GM12878 (cell line): ENCODE measurements around the gene NXPH1. TPM values are rescaled to one million over a fixed set of nuclear protein-coding genes. Genes with fewer than 3 reads are reported as not detected.

Experiments
- ATAC-seq: fragments of 200-7000 bp; cut with Tn5 transposase; 3 replicates; pipeline ENCODE4 v1.9.1; 2020; ENCODE audit warnings: mild to moderate bottlenecking, moderate library complexity
- BruUV-seq: library from RNA; stranded (reverse); fragments of 400-500 nt; replicated peaks from 2 replicates; lab custom pipeline; 2021; lab: Mats Ljungman, UMichigan
- CTCF ChIA-PET: fragments of 300-600 bp; sonication (Branson Sonifier 250); formaldehyde crosslinking; extraction: SDS; loops from one replicate; lab custom pipeline; 2021; ENCODE audit warnings: inconsistent platforms; lab: Yijun Ruan, JAX
- POLR2A ChIA-PET: fragments of 350-600 bp; formaldehyde crosslinking; extraction: SDS; loops from one replicate; lab custom pipeline; 2021; ENCODE audit warnings: inconsistent platforms; lab: Charles Lee
- RAD21 ChIA-PET: fragments of 300-600 bp; sonication (Branson Sonifier 250); formaldehyde crosslinking; loops from one replicate; lab custom pipeline; 2023; ENCODE audit warnings: antibody characterized with exemption; ENCODE audit not compliant: unreplicated experiment; lab: Charles Lee
- SMC1A ChIA-PET: fragments of 300-600 bp; sonication (Branson Sonifier 250); formaldehyde crosslinking; loops from one replicate; lab custom pipeline; 2023; ENCODE audit not compliant: unreplicated experiment, uncharacterized antibody; lab: Charles Lee
- DNase-seq: peaks from one replicate; pipeline ENCODE4 v3.0.0-alpha.2; 2011; ENCODE audit warnings: low read depth, low spot score
- FAIRE-seq: peaks from 3 replicates; lab custom pipeline; 2011; peaks lifted over from hg19 to GRCh38; lab: Jason Lieb, UNC
- H2AFZ ChIP-seq: 2 replicates; pipeline ENCODE4 v1.6.0; 2011; ENCODE audit warnings: low read depth, low read length, control low read depth; ENCODE audit not compliant: control insufficient read depth
- H3K27ac ChIP-seq: 2 replicates; pipeline ENCODE4 v1.5.1; 2011; ENCODE audit warnings: control low read depth; ENCODE audit not compliant: control insufficient read depth, insufficient read depth
- H3K27me3 ChIP-seq, 2 experiments: replicated peaks in 1 of 2; 2 replicates each; pipeline versions ENCODE4 v1.6.0 to v1.6.1; 2011; ENCODE audit warnings: low read length in 1 of 2; ENCODE audit not compliant: control insufficient read depth in 2 of 2, insufficient read depth in 2 of 2
- H3K36me3 ChIP-seq, 2 experiments: 2 replicates each; pipeline ENCODE4 v1.5.1; 2011; ENCODE audit warnings: low read length in 1 of 2; ENCODE audit not compliant: control insufficient read depth in 2 of 2, insufficient read depth in 2 of 2
- H3K4me1 ChIP-seq: 2 replicates; pipeline ENCODE4 v1.6.1; 2011; ENCODE audit warnings: mild to moderate bottlenecking, low read length, moderate library complexity, mixed read lengths; ENCODE audit not compliant: control insufficient read depth, insufficient read depth
- H3K4me2 ChIP-seq: 2 replicates; pipeline ENCODE4 v1.6.0; 2011; ENCODE audit warnings: control low read depth; ENCODE audit not compliant: control insufficient read depth, insufficient read depth
- H3K4me3 ChIP-seq: fragments of 200-600 bp; sonication (generic); 2 replicates; pipeline ENCODE4 v1.5.1; 2016
- H3K79me2 ChIP-seq: 2 replicates; pipeline ENCODE4 v1.6.0; 2011; ENCODE audit warnings: low read length; ENCODE audit not compliant: control insufficient read depth, insufficient read depth
- H3K9ac ChIP-seq: 2 replicates; pipeline ENCODE4 v1.8.0; 2011; ENCODE audit warnings: low read length, control low read depth, mixed read lengths; ENCODE audit not compliant: control insufficient read depth, insufficient read depth
- H3K9me3 ChIP-seq: replicated peaks from 3 replicates; pipeline ENCODE4 v1.5.1; 2011; ENCODE audit warnings: mild to moderate bottlenecking, low read length; ENCODE audit not compliant: control insufficient read depth, insufficient read depth
- H4K20me1 ChIP-seq: 2 replicates; pipeline ENCODE4 v1.6.0; 2011; ENCODE audit not compliant: control insufficient read depth, insufficient read depth
- BHLHE40 ChIP-seq, 2 experiments: fragments of 450-650 bp in 1 of 2; IDR thresholded peaks; 2 replicates each; pipeline ENCODE4 v1.6.1; 2011 to 2017; ENCODE audit warnings: low read depth in 2 of 2, borderline replicate concordance in 1 of 2, improper control_type of control experiment in 1 of 2, low read length in 1 of 2, mild to moderate bottlenecking in 1 of 2
- CBFB ChIP-seq: IDR thresholded peaks from 2 replicates; pipeline ENCODE4 v1.6.1; 2016; ENCODE audit warnings: antibody characterized with exemption, low read depth
- CREM ChIP-seq: IDR thresholded peaks from 2 replicates; pipeline ENCODE4 v1.6.1; 2014; ENCODE audit warnings: antibody characterized with exemption, low read depth
- CTCF ChIP-seq, 3 experiments: IDR thresholded peaks in 2 of 3; conservative IDR thresholded peaks in 1 of 3; 2 replicates each; pipeline ENCODE4 v1.5.1; 2011; ENCODE audit warnings: low read depth in 3 of 3, low read length in 3 of 3, mild to moderate bottlenecking in 3 of 3, control low read depth in 2 of 3, moderate library complexity in 2 of 3, inconsistent platforms in 1 of 3, mixed read lengths in 1 of 3; ENCODE audit not compliant: control insufficient read depth in 2 of 3, insufficient read depth in 1 of 3; ENCODE audit errors: extremely low read depth in 1 of 3
- E2F4 ChIP-seq: IDR thresholded peaks from 2 replicates; pipeline ENCODE4 v1.6.1; 2012; ENCODE audit warnings: low read depth, low read length, improper control_type of control experiment
- HCFC1 ChIP-seq: fragments of 150-350 bp; IDR thresholded peaks from 2 replicates; pipeline ENCODE4 v1.6.1; 2014; ENCODE audit warnings: low read length
- IKZF1 ChIP-seq: fragments of 450-650 bp; conservative IDR thresholded peaks from 2 replicates; pipeline ENCODE4 v1.6.1; 2017; ENCODE audit warnings: antibody characterized with exemption, mild to moderate bottlenecking
- JUNB ChIP-seq: IDR thresholded peaks from 2 replicates; pipeline ENCODE4 v1.6.1; 2016; ENCODE audit warnings: antibody characterized with exemption, mild to moderate bottlenecking
- KAT2A ChIP-seq: conservative IDR thresholded peaks from 2 replicates; pipeline ENCODE4 v1.6.1; 2011; ENCODE audit warnings: low read depth, low read length; ENCODE audit not compliant: control insufficient read depth
- NBN ChIP-seq: fragments of 450-650 bp; IDR thresholded peaks from 2 replicates; pipeline ENCODE4 v1.6.1; 2016
- PML ChIP-seq: IDR thresholded peaks from 2 replicates; pipeline ENCODE4 v1.6.1; 2012; ENCODE audit warnings: low read length, inconsistent platforms
- POLR2AphosphoS5 ChIP-seq: IDR thresholded peaks from 2 replicates; pipeline ENCODE4 v1.6.1; 2011; ENCODE audit warnings: mild to moderate bottlenecking, low read length, inconsistent platforms
- RFX5 ChIP-seq: IDR thresholded peaks from 2 replicates; pipeline ENCODE4 v1.6.1; 2011; ENCODE audit warnings: low read depth, low read length, improper control_type of control experiment
- SMAD5 ChIP-seq: IDR thresholded peaks from 2 replicates; pipeline ENCODE4 v1.6.1; 2016; ENCODE audit warnings: antibody characterized with exemption, low read depth
- SPI1 ChIP-seq: IDR thresholded peaks from 2 replicates; pipeline ENCODE4 v1.6.1; 2011; ENCODE audit warnings: low read depth, mild to moderate bottlenecking, low read length, moderate library complexity, borderline replicate concordance; ENCODE audit not compliant: insufficient read depth
- SRF ChIP-seq, 2 experiments: IDR thresholded peaks; 2 replicates each; pipeline ENCODE4 v1.6.1; 2011; ENCODE audit warnings: low read depth in 2 of 2, low read length in 2 of 2, mild to moderate bottlenecking in 1 of 2, moderate library complexity in 1 of 2
- TCF3 ChIP-seq: IDR thresholded peaks from 2 replicates; pipeline ENCODE4 v1.6.1; 2012; ENCODE audit warnings: low read depth, mild to moderate bottlenecking, low read length, borderline replicate concordance; ENCODE audit not compliant: insufficient read depth
- YBX1 ChIP-seq: fragments of 450-650 bp; IDR thresholded peaks from 2 replicates; pipeline ENCODE4 v1.6.1; 2016; ENCODE audit warnings: antibody characterized with exemption
- ZNF207 ChIP-seq: fragments of 450-650 bp; IDR thresholded peaks from 2 replicates; pipeline ENCODE4 v1.6.1; 2014; ENCODE audit warnings: antibody characterized with exemption, mild to moderate bottlenecking, borderline replicate concordance
- WGBS: methylation state at CpG from one replicate; pipeline ENCODE4 v1.1.6; 2016; ENCODE audit warnings: low lambda C conversion rate; ENCODE audit not compliant: insufficient replicate concordance, insufficient coverage; ENCODE audit errors: missing lambda C conversion rate; 5-methylcytosine and 5-hydroxymethylcytosine counted together
- in situ Hi-C: fragments of 300-500 bp; cut with MboI; formaldehyde crosslinking; loops from 9 replicates; pipeline ENCODE4 v1.14.3; 2018; ENCODE audit warnings: mixed read lengths
- intact Hi-C: fragments of 100-400 bp; cut with micrococcal nuclease; formaldehyde crosslinking; loops from one replicate; pipeline ENCODE4 v1.14.2; 2022; ENCODE audit not compliant: unreplicated experiment
- polyA plus RNA-seq, 11 experiments: library from polyadenylated mRNA; depleted of rRNA in 4 of 11; unstranded in 6 of 11; stranded (reverse) in 5 of 11; fragments of >200 nt; fragmentation: Nextera tagmentation in 4 of 11; fragmentation: Illumina TruSeq in 1 of 11; extraction: Ambion mirVana in 4 of 11; extraction: Trizol in 1 of 11; gene quantifications; 1 replicate in 1 of 11; 2 replicates in 10 of 11; pipeline versions ENCODE4 v1.2.1 to v1.2.3, GENCODE V29; 2011 to 2016; ENCODE audit warnings: inconsistent platforms in 2 of 11, missing spikeins in 2 of 11, low read depth in 1 of 11
- total RNA-seq, 4 experiments: library from RNA; depleted of rRNA in 3 of 4; stranded (reverse); fragments of >200 nt in 3 of 4; fragmentation: Illumina TruSeq in 1 of 4; extraction: Trizol in 1 of 4; gene quantifications; 2 replicates each; pipeline versions ENCODE4 v1.2.1 to v1.2.3, GENCODE V29; 2013 to 2021

NXPH1 gene
- total and polyA plus RNA-seq, 10 of the 15 experiments (the other 5 are each of a cell fraction or from before 2014, with no cell fraction given): 0.06 to 0.34 TPM; not detected in 8

GRCh38 chr7:8455426-8455825 lies 22.0 kb downstream of the NXPH1 start:
- SMC1A ChIA-PET: no interaction called here
- H3K36me3 ChIP-seq: no peaks in the 10 kb centered on the region

More at GRCh38 chr7:8455426-8455825, 22.0 kb downstream of the NXPH1 start:
- in situ Hi-C loops (no loop called here), intact Hi-C loops (no loop called here)
- no peak for ATAC-seq
- 0% methylated on average over 2 of the region's 2 CpGs for WGBS
- H3K4me3 ChIP-seq: no peak overlapping the region
- no peak overlapping the region for H3K9ac ChIP-seq
- H2AFZ ChIP-seq: no peak overlapping the region
- CTCF ChIA-PET: no interaction called here
- RAD21 ChIA-PET: no interaction called here
- BruUV-seq: no TSS peak
- no peaks in the 10 kb centered on the region for H3K9me3 ChIP-seq
- no peak for DNase-seq
- H3K79me2 ChIP-seq: no peaks in the 10 kb centered on the region
- POLR2A ChIA-PET: no interaction called here
- TF ChIP-seq TCF3: no peak
- no peak for TF ChIP-seq RFX5
- no peak for TF ChIP-seq IKZF1
- TF ChIP-seq CBFB: no peak
- TF ChIP-seq ZNF207: no peak
- no peak for TF ChIP-seq SMAD5
- no peak for TF ChIP-seq SPI1
- no peak for TF ChIP-seq PML
- no peak for TF ChIP-seq POLR2AphosphoS5
- TF ChIP-seq HCFC1: no peak
- no peak for TF ChIP-seq YBX1
- no peak for TF ChIP-seq BHLHE40 (IDR thresholded peaks at IDR 0.05; ENCODE audit: borderline replicate concordance in 1 of 2, low read depth in 2 of 2, low read length in 1 of 2)
- no peak for TF ChIP-seq NBN
- no peak for TF ChIP-seq JUNB
- no peak for TF ChIP-seq KAT2A
- no peak for TF ChIP-seq E2F4
- no peak for TF ChIP-seq CTCF (IDR thresholded peaks at IDR 0.05 in 2 of 3, conservative IDR thresholded peaks at IDR 0.05 in 1 of 3; ENCODE audit: control insufficient read depth in 2 of 3, extremely low read depth in 1 of 3, insufficient read depth in 1 of 3, low read depth in 3 of 3, low read length in 3 of 3)
- no peak for TF ChIP-seq SRF (IDR thresholded peaks at IDR 0.05; ENCODE audit: low read depth in 2 of 2, low read length in 2 of 2)
- no peak for TF ChIP-seq CREM
- H3K27me3 ChIP-seq: no peaks in the 10 kb centered on the region
- no peak for FAIRE-seq
- no peak overlapping the region for H3K27ac ChIP-seq
- H3K4me2 ChIP-seq: no peak overlapping the region
- no peaks in the 10 kb centered on the region for H3K4me1 ChIP-seq
- H4K20me1 ChIP-seq: no peaks in the 10 kb centered on the region
